DND-41 (cell line): ENCODE results near the gene EYS.

Source experiments
- ATAC-seq: fragments of 200-7000 bp; cut with Tn5 transposase; 3 replicates; pipeline ENCODE4 v1.9.1; 2021; ENCODE audit warnings: low read depth; ENCODE audit not compliant: insufficient read depth
- DNase-seq: peaks from one replicate; pipeline ENCODE4 v3.0.0-alpha.2; 2020
- H2AFZ ChIP-seq: 2 replicates; pipeline ENCODE4 v1.6.0; 2012; ENCODE audit warnings: low read depth, low read length
- H3K27ac ChIP-seq: 2 replicates; pipeline ENCODE4 v1.5.1; 2012; ENCODE audit warnings: low read length, inconsistent platforms
- H3K27me3 ChIP-seq: fragments of 200-600 bp; sonication (generic); 2 replicates; pipeline ENCODE4 v1.6.0; 2012; ENCODE audit warnings: low read length, mild to moderate bottlenecking, inconsistent platforms; ENCODE audit not compliant: insufficient read depth, poor library complexity
- H3K36me3 ChIP-seq: 2 replicates; pipeline ENCODE4 v1.5.1; 2012; ENCODE audit warnings: low read length, inconsistent platforms; ENCODE audit not compliant: insufficient read depth
- H3K4me1 ChIP-seq: 2 replicates; pipeline ENCODE4 v1.5.1; 2012; ENCODE audit warnings: mild to moderate bottlenecking, low read length; ENCODE audit not compliant: insufficient read depth
- H3K4me2 ChIP-seq: 2 replicates; pipeline ENCODE4 v1.6.0; 2012; ENCODE audit warnings: mild to moderate bottlenecking, moderate library complexity, low read length, inconsistent platforms; ENCODE audit not compliant: insufficient read depth
- H3K4me3 ChIP-seq, 2 experiments: fragments of 200-600 bp in 1 of 2; shearing (Covaris generic) in 1 of 2; 2 replicates each; pipeline ENCODE4 v1.5.1; 2012 to 2016; ENCODE audit warnings: inconsistent platforms in 2 of 2, low read length in 2 of 2, mild to moderate bottlenecking in 2 of 2, low read depth in 1 of 2, moderate library complexity in 1 of 2
- H3K79me2 ChIP-seq: 2 replicates; pipeline ENCODE4 v1.6.0; 2012; ENCODE audit warnings: low read length, inconsistent platforms; ENCODE audit not compliant: insufficient read depth
- H3K9ac ChIP-seq: 2 replicates; pipeline ENCODE4 v1.6.0; 2012; ENCODE audit warnings: low read depth, mild to moderate bottlenecking, inconsistent platforms, low read length, moderate library complexity
- H3K9me3 ChIP-seq: 2 replicates; pipeline ENCODE4 v1.5.1; 2012; ENCODE audit warnings: low read length, moderate library complexity, mild to moderate bottlenecking, inconsistent platforms; ENCODE audit not compliant: insufficient read depth, severe bottlenecking
- H4K20me1 ChIP-seq: 2 replicates; pipeline ENCODE4 v1.6.0; 2012; ENCODE audit warnings: low read length; ENCODE audit not compliant: insufficient read depth
- EZH2 ChIP-seq: IDR thresholded peaks from 3 replicates; pipeline ENCODE4 v1.6.1; 2012; ENCODE audit warnings: borderline replicate concordance, low read depth, mild to moderate bottlenecking, moderate library complexity, low read length, inconsistent platforms; ENCODE audit not compliant: severe bottlenecking
- TF ChIP-seq, protein P1 (sequence below): IDR thresholded peaks from 2 replicates; pipeline ENCODE4 v1.5.1; 2012; ENCODE audit warnings: borderline replicate concordance, low read length, moderate library complexity, mild to moderate bottlenecking; ENCODE audit not compliant: poor library complexity, severe bottlenecking; ENCODE audit errors: extremely low read depth

Gene EYS

DNA sequence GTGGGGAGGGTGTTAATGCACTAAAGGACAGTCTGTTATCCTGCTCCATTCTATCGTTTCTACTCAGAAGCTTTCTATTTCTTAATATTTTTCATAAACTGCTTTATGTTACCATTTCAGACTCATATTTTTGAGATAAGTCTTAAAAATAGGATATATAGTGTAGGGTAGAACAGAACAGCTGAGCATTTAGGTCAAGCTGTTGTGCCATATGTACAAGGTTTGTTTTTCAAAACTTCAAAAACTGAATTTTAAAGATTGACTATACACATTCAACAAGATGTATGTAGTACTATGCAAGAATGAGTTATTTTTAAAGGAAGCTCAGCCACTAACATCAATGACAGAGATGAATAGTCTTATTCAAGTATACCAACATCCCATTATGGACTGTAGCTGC lies 1634.3 kb downstream of the EYS start:
- no peaks in the 10 kb centered on the region for H3K4me1 ChIP-seq
- no peak overlapping the region for H3K4me2 ChIP-seq
- TF ChIP-seq, protein P1, sequence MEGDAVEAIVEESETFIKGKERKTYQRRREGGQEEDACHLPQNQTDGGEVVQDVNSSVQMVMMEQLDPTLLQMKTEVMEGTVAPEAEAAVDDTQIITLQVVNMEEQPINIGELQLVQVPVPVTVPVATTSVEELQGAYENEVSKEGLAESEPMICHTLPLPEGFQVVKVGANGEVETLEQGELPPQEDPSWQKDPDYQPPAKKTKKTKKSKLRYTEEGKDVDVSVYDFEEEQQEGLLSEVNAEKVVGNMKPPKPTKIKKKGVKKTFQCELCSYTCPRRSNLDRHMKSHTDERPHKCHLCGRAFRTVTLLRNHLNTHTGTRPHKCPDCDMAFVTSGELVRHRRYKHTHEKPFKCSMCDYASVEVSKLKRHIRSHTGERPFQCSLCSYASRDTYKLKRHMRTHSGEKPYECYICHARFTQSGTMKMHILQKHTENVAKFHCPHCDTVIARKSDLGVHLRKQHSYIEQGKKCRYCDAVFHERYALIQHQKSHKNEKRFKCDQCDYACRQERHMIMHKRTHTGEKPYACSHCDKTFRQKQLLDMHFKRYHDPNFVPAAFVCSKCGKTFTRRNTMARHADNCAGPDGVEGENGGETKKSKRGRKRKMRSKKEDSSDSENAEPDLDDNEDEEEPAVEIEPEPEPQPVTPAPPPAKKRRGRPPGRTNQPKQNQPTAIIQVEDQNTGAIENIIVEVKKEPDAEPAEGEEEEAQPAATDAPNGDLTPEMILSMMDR, result no peak
- TF ChIP-seq EZH2, result no peak
- no peak overlapping the region for H3K9ac ChIP-seq
- H4K20me1 ChIP-seq, result no peaks in the 10 kb centered on the region
- no peaks in the 10 kb centered on the region for H3K79me2 ChIP-seq
- DNase-seq (no peak), ATAC-seq (no peak)
- H3K27ac ChIP-seq, result no peak overlapping the region
- no peaks in the 10 kb centered on the region for H3K27me3 ChIP-seq
- H3K4me3 ChIP-seq, result no peak overlapping the region
- H2AFZ ChIP-seq, result no peak overlapping the region
- no peaks in the 10 kb centered on the region for H3K36me3 ChIP-seq
- no peaks in the 10 kb centered on the region for H3K9me3 ChIP-seq

DNA sequence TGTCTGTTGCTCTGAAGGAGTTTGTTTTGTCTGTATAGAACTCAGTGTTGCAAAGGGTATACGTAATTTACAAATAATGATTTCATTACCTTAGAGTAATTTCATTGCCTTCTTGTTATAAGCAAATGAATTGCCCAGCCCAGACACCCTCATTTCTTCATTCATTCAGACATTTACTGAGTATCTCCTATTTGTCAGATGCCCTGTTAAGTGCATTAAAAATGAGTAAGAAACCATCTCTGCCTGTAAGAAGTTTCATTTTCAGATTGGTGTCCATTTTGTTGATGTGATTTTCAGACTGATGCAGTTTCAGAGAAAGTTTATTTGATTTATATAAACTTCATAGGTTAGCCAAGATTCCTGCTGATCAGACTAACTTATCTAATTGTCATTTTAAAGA lies 1642.1 kb downstream of the EYS start:
- Histone ChIP-seq H3K9me3 (no peaks in the 10 kb centered on the region), H3K4me2 (no peak overlapping the region), H3K9ac (no peak overlapping the region), H4K20me1 (no peaks in the 10 kb centered on the region), H3K36me3 (no peaks in the 10 kb centered on the region), H3K4me3 (no peak overlapping the region), H3K27ac (no peak overlapping the region), H3K4me1 (no peaks in the 10 kb centered on the region), H3K27me3 (no peaks in the 10 kb centered on the region), H3K79me2 (no peaks in the 10 kb centered on the region), H2AFZ (no peak overlapping the region)
- no peak for TF ChIP-seq EZH2
- TF ChIP-seq, protein P1, result no peak
- ATAC-seq (no peak), DNase-seq (no peak)

DNA sequence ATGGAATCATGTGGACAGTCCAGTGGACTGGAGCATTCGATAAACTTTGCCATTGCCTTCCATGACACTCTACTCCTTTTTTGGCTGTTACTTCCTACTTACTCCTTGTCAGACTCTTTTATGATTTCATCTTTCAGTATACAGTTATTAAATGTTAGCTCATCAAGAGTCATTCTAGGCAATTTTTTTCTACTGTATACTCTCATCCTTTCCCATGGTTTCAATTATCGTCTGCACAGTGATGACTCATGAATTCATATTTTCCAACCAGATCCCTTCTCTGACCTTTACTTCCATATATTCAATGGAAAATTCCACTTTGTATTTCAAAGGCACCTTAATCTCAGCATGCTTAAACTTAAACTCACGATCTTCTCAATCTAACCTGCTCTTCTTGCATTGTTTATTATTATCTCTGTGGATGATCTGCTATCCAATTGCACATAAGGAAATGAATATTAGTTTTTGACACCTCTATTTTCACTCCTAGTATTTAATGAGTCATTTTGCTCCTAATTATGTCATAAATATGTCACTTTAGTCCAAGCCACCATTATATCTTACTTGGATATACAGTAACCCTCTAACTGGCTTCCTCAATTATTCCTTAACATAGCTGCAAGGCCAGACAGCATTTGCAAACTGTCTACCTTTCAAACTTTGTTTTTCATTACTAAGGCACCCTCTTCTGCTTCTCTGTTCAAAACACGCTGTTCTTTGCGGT lies 1643.9 kb downstream of the EYS start:
- no peak overlapping the region for H3K4me2 ChIP-seq
- no peak for ATAC-seq
- no peaks in the 10 kb centered on the region for H3K36me3 ChIP-seq
- no peak overlapping the region for H2AFZ ChIP-seq
- no peaks in the 10 kb centered on the region for H3K79me2 ChIP-seq
- H3K4me1 ChIP-seq, result no peaks in the 10 kb centered on the region
- no peak for DNase-seq
- no peaks in the 10 kb centered on the region for H4K20me1 ChIP-seq
- H3K9me3 ChIP-seq, result no peaks in the 10 kb centered on the region
- no peak overlapping the region for H3K27ac ChIP-seq
- no peak overlapping the region for H3K9ac ChIP-seq
- TF ChIP-seq, protein P1, result no peak
- no peak for TF ChIP-seq EZH2
- no peak overlapping the region for H3K4me3 ChIP-seq
- H3K27me3 ChIP-seq, result no peaks in the 10 kb centered on the region
